Lung (tissue), 12 donors: ENCODE data around the gene ANKRD33B. TPM values are rescaled to one million over a fixed set of nuclear protein-coding genes. Genes with fewer than 3 reads are reported as not detected.

Experiments
- ATAC-seq: fragments of 200-7000 bp; cut with Tn5 transposase; one replicate; pipeline ENCODE4 v1.9.1; 2020; ENCODE audit warnings: moderate number of reproducible peaks; ENCODE audit not compliant: insufficient read depth, low FRiP score
- DNase-seq, 3 donors: peaks; one replicate each; pipeline ENCODE4 v3.0.0-alpha.2; 2013 to 2017
- H3K27ac ChIP-seq, 2 donors: one replicate each; pipeline ENCODE4 v1.5.1; 2013; ENCODE audit warnings: mild to moderate bottlenecking in 2 of 2, moderate library complexity in 2 of 2, control low read depth in 1 of 2, inconsistent platforms in 1 of 2, low read depth in 1 of 2, low read length in 1 of 2
- H3K27me3 ChIP-seq, 3 donors: one replicate each; pipeline ENCODE4 v1.5.1; 2013; ENCODE audit warnings: low read length in 2 of 3; ENCODE audit not compliant: control insufficient read depth in 3 of 3, insufficient read depth in 3 of 3
- H3K36me3 ChIP-seq, 4 donors: one replicate each; pipeline ENCODE4 v1.5.1; 2013; ENCODE audit warnings: low read length in 4 of 4, mild to moderate bottlenecking in 1 of 4, moderate library complexity in 1 of 4; ENCODE audit not compliant: control insufficient read depth in 4 of 4, insufficient read depth in 4 of 4
- H3K4me1 ChIP-seq, 5 donors: one replicate each; pipeline ENCODE4 v1.5.1; 2013; ENCODE audit warnings: low read length in 5 of 5, mild to moderate bottlenecking in 2 of 5, moderate library complexity in 1 of 5; ENCODE audit not compliant: control insufficient read depth in 5 of 5, insufficient read depth in 5 of 5
- H3K4me3 ChIP-seq: one replicate; pipeline ENCODE4 v1.5.1; 2013; ENCODE audit warnings: mild to moderate bottlenecking, control low read depth, moderate library complexity
- H3K9ac ChIP-seq, 2 donors: one replicate each; pipeline ENCODE4 v1.5.1; 2013; ENCODE audit warnings: low read length in 2 of 2, control low read depth in 1 of 2; ENCODE audit not compliant: insufficient read depth in 1 of 2
- H3K9me3 ChIP-seq, 4 donors: one replicate each; pipeline ENCODE4 v1.5.1; 2013; ENCODE audit warnings: low read length in 3 of 4, mild to moderate bottlenecking in 1 of 4, moderate library complexity in 1 of 4; ENCODE audit not compliant: control insufficient read depth in 4 of 4, insufficient read depth in 3 of 4
- WGBS, 2 donors: extraction: QIAGEN DNeasy Blood & Tissue Kit; methylation state at CpG; one replicate each; pipeline ENCODE4 v1.1.7; 2013; 5-methylcytosine and 5-hydroxymethylcytosine counted together
- polyA plus RNA-seq, 2 donors: library from polyadenylated mRNA; stranded (reverse); fragments of 200-250 nt; gene quantifications; one replicate each; pipeline ENCODE4 v1.2.1, GENCODE V29; 2013
- total RNA-seq, 2 donors: library from RNA; depleted of rRNA in 1 of 2; stranded (reverse); fragments of >200 nt in 1 of 2; gene quantifications; one replicate each; pipeline ENCODE4 v1.2.1, GENCODE V29; 2014 to 2021
- TF ChIP-seq, protein P1 (sequence below): IDR thresholded peaks from 2 replicates; pipeline ENCODE4 v1.5.1; 2012; ENCODE audit warnings: mild to moderate bottlenecking; ENCODE audit errors: control extremely low read depth, extremely low read depth
- donor health status: control.
- donor health status: control.
- donor health status: Bipolar disorder and iron deficiency.
- donor health status: healthy.
- donor health status: DM: yes; HTN: yes; CAD: no.

The ANKRD33B gene
- total and polyA plus RNA-seq, 4 donors, result 1.0 to 6.3 (median 2.1) TPM

DNA sequence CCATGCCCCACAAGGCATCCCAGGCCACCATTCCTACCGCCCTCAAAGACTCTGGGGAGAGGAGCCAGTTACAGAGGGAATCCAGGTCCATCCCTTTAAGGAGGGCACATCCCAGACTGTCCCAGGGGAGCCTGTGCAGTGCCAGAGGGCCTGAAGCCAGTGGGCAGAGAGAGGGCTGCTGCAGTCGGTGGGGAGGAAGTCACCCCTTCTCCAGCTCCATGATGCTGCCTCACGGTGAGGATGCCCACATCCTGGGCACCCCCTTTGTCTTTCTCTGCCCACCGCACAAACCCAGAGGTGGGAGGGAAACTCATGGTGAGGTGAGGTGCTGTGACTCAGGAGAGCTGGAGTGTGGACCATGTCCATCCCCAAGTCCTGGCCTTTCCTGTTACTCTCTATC lies 26.2 kb upstream of the ANKRD33B start:
- DNase-seq (no peak), ATAC-seq (no peak)
- Histone ChIP-seq H3K4me3 (no peak overlapping the region), H3K4me1 (peaks cover 0 to 9% (median 4%) of the 10 kb centered on the region in 5 donors), H3K9ac (no peak overlapping the region), H3K27me3 (peaks cover 0 to 11% (median 0%) of the 10 kb centered on the region in 3 donors), H3K9me3 (peaks cover 0 to 2% (median 0%) of the 10 kb centered on the region in 4 donors), H3K27ac (no peak overlapping the region), H3K36me3 (no peaks in the 10 kb centered on the region)
- TF ChIP-seq, protein P1, sequence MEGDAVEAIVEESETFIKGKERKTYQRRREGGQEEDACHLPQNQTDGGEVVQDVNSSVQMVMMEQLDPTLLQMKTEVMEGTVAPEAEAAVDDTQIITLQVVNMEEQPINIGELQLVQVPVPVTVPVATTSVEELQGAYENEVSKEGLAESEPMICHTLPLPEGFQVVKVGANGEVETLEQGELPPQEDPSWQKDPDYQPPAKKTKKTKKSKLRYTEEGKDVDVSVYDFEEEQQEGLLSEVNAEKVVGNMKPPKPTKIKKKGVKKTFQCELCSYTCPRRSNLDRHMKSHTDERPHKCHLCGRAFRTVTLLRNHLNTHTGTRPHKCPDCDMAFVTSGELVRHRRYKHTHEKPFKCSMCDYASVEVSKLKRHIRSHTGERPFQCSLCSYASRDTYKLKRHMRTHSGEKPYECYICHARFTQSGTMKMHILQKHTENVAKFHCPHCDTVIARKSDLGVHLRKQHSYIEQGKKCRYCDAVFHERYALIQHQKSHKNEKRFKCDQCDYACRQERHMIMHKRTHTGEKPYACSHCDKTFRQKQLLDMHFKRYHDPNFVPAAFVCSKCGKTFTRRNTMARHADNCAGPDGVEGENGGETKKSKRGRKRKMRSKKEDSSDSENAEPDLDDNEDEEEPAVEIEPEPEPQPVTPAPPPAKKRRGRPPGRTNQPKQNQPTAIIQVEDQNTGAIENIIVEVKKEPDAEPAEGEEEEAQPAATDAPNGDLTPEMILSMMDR, result no peak
- 27 to 59% methylated on average over 4 of the region's 4 CpGs for WGBS, 2 donors

DNA sequence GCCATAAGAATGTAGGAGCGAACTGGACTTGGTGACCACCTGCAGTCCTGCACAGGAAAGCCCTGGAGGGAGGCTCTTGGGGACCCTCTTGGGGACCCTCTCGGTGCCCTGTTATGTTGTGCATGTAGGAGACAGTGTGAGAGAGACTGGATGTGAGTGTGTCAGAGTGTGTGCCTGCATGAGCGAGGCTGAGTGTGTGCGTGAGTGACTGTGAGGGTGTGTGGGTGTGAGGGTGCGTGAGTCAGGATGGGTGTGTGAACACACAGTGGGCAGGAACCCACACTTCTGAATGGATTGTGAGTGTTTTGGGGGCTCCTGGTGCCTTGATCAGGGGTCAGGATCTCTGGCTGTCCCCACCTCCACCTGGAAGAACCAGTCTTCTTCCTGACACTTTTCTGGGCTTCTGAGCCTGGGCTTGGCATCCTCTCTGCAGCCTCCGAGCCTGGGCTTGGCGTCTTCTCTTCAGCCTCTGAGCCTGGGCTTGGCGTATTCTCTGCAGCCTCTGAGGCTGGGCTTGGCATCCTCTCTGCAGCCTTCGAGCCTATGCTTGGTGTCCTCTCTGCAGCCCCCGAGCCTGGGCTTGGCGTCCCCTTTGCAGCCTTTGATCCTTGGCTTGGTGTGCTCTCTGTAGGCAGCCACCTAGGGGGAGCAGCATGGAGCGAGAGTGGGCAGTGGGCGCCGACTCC lies 25.6 kb upstream of the ANKRD33B start:
- ATAC-seq, result no peak
- no peak for DNase-seq
- Histone ChIP-seq H3K27ac (no peak overlapping the region), H3K4me3 (no peak overlapping the region), H3K9me3 (peaks cover 0 to 2% (median 0%) of the 10 kb centered on the region in 4 donors), H3K9ac (no peak overlapping the region), H3K27me3 (peaks cover 0 to 18% (median 4%) of the 10 kb centered on the region in 3 donors), H3K4me1 (peaks cover 0 to 9% (median 4%) of the 10 kb centered on the region in 5 donors), H3K36me3 (no peaks in the 10 kb centered on the region)
- 80 to 91% methylated on average over 14 of the region's 14 CpGs for WGBS, 2 donors
- TF ChIP-seq, protein P1, result no peak

DNA sequence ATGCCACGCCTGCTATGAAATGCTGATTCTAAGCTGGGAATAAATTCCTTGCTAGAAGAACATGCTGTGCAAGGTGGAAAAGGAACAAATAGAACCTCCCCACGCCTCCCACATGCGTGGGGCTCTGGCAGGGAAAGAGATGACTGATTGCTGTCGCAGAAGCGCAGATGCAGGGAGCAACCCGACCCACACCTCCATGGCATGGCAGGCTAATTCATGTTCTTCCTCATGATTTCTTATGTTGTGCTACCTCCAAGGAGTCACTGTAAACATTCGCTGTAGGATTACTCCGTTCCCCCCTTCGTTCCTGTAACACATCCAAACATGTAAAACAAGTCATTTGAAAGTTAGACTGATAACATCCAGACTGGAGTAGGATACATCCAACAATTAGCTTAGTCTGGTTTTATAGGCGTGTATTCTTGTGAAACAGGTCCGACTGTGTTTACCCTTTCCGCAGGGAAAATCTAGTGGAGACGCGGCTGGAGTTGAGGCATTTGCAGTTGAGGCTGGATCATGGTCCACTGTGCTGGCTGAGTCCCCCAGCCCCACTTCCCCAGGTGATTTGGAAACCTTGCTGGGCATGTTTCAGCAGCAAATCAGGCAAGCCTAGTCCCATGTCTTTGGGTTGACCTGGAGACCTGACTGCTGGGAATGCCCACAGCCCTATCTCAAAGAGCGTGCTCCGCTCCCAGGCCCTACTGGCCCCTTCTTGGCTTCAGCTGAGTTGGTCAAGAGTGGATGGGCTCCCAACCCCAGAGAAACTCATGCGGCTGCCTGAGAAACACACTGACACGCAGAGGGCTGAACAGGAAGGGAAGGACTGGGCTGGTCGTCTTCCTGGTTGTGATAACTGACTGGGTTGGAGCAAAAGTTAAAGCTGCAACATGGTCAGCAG lies 24.8 kb upstream of the ANKRD33B start:
- Histone ChIP-seq H3K9ac (no peak overlapping the region), H3K36me3 (no peaks in the 10 kb centered on the region), H3K27me3 (peaks cover 0 to 18% (median 4%) of the 10 kb centered on the region in 3 donors), H3K4me1 (peaks cover 0 to 6% (median 0%) of the 10 kb centered on the region in 5 donors), H3K9me3 (peaks cover 0 to 2% (median 0%) of the 10 kb centered on the region in 4 donors), H3K27ac (no peak overlapping the region), H3K4me3 (no peak overlapping the region)
- ATAC-seq (no peak), DNase-seq (no peak)
- TF ChIP-seq, protein P1, result no peak
- WGBS, 2 donors, result 77 to 80% methylated on average over 19 of the region's 19 CpGs
